Transverse colon (tissue), 4 donors: Measurements from ENCODE around the gene TENM4. TPM values are rescaled to one million over a fixed set of nuclear protein-coding genes. Genes with fewer than 3 reads are reported as not detected.

Experiments
- DNase-seq: peaks from one replicate; pipeline ENCODE4 v3.0.0-alpha.2; 2019
- H3K27ac ChIP-seq, 4 donors: fragments of 200-600 bp; sonication (generic); 2 replicates each; pipeline ENCODE4 v1.5.1; 2016 to 2018; ENCODE audit warnings: inconsistent platforms in 4 of 4
- H3K27me3 ChIP-seq: fragments of 200-600 bp; sonication (generic); 2 replicates; pipeline ENCODE4 v1.5.1; 2017; ENCODE audit warnings: inconsistent platforms
- H3K36me3 ChIP-seq, 4 donors: fragments of 200-600 bp; sonication (generic); 2 replicates each; pipeline ENCODE4 v1.5.1; 2017 to 2019; ENCODE audit warnings: inconsistent platforms in 4 of 4
- H3K4me1 ChIP-seq, 4 donors: fragments of 200-600 bp; sonication (generic); 2 replicates each; pipeline ENCODE4 v1.5.1; 2017 to 2020; ENCODE audit warnings: inconsistent platforms in 4 of 4
- H3K4me3 ChIP-seq, 4 donors: fragments of 200-600 bp; sonication (generic); 1 replicate in 1 of 4; 2 replicates in 3 of 4; pipeline versions ENCODE4 v1.5.1 to v1.6.1; 2017 to 2019; ENCODE audit warnings: inconsistent platforms in 4 of 4
- H3K9me3 ChIP-seq, 2 donors: fragments of 200-600 bp; sonication (generic); 2 replicates each; pipeline ENCODE4 v1.5.1; 2017 to 2019; ENCODE audit warnings: inconsistent platforms in 2 of 2
- EP300 ChIP-seq: sonication (generic); formaldehyde crosslinking; IDR thresholded peaks from one replicate; pipeline ENCODE4 v1.6.1; 2017; ENCODE audit warnings: antibody characterized with exemption, low read depth
- POLR2A ChIP-seq: fragments of 450-650 bp; IDR thresholded peaks from one replicate; pipeline ENCODE4 v1.6.1; 2016; ENCODE audit warnings: antibody characterized with exemption, mild to moderate bottlenecking, moderate library complexity
- POLR2AphosphoS5 ChIP-seq, 3 donors: sonication (generic); formaldehyde crosslinking; IDR thresholded peaks; one replicate each; pipeline ENCODE4 v1.6.1; 2016; ENCODE audit warnings: antibody characterized with exemption in 3 of 3
- WGBS, 2 donors: methylation state at CpG; one replicate each; pipeline ENCODE4 v1.1.5; 2018; ENCODE audit warnings: low coverage in 1 of 2; 5-methylcytosine and 5-hydroxymethylcytosine counted together
- in situ Hi-C, 4 donors: fragments of 200-750 bp; cut with MboI; loops; one replicate each; pipeline versions ENCODE4 v1.15.0 to v1.15.1; 2017; ENCODE audit warnings: low sequenced_read_pairs in 3 of 4, low pct_ligation_motif_present in 1 of 4, low pct_unique_long_range_greater_than_20kb in 1 of 4
- intact Hi-C: fragments of 100-400 bp; cut with DNase I; formaldehyde crosslinking; loops from one replicate; pipeline ENCODE4 v1.15.1; 2023; ENCODE audit warnings: low total_unique reads
- total RNA-seq, 4 donors: library from RNA; depleted of rRNA; stranded (reverse); fragments of >200 nt; gene quantifications; one replicate each; pipeline ENCODE4 v1.1.0, GENCODE V29; 2016
- TF ChIP-seq, protein P1 (sequence below), 5 experiments: fragments of 200-600 bp in 3 of 5; fragments of 450-650 bp in 2 of 5; sonication (generic) in 3 of 5; IDR thresholded peaks; 1 replicate in 2 of 5; 2 replicates in 3 of 5; pipeline ENCODE4 v1.5.1; 2016 to 2017; ENCODE audit warnings: antibody characterized with exemption in 5 of 5, inconsistent platforms in 3 of 5, mild to moderate bottlenecking in 2 of 5, moderate library complexity in 1 of 5

Gene TENM4
- total RNA-seq, 4 donors from 2014 or later: 0.14 to 0.79 (median 0.39) TPM

DNA sequence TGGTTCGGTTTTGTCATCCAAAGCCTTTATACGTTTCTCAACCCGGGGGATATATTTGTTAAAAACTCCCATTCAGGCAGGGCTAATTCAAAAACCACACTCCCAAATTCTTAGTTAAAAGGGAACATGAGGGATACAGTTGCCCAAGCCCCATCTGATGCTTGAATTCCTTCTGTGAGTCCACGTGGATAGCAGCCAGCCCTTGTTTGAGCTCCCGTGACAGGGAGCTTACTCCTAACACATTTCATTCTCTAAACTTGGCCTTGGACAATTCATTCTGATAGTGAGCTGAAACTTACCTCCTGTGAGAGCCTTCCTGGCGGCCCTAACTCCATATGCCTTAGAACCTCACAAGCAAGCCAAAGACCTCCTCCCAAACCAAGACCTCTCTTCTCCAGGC is 357.5 kb downstream of the TENM4 start:
- Histone ChIP-seq H3K4me3 (no peak overlapping the region), H3K27me3 (no peaks in the 10 kb centered on the region), H3K4me1 (peaks cover 0 to 14% (median 8%) of the 10 kb centered on the region in 4 donors), H3K9me3 (no peaks in the 10 kb centered on the region), H3K36me3 (no peaks in the 10 kb centered on the region), H3K27ac (no peak overlapping the region)
- in situ Hi-C loops: loop anchor here in 2 of 4 donors (25.0 kb wide), 1 partner anchor 421 kb away; no protein-coding TSS in a partner anchor
- intact Hi-C loops: no loop called here
- no peak for TF ChIP-seq POLR2A
- TF ChIP-seq POLR2AphosphoS5 (IDR thresholded peaks at IDR 0.05): no peak
- TF ChIP-seq, protein P1, sequence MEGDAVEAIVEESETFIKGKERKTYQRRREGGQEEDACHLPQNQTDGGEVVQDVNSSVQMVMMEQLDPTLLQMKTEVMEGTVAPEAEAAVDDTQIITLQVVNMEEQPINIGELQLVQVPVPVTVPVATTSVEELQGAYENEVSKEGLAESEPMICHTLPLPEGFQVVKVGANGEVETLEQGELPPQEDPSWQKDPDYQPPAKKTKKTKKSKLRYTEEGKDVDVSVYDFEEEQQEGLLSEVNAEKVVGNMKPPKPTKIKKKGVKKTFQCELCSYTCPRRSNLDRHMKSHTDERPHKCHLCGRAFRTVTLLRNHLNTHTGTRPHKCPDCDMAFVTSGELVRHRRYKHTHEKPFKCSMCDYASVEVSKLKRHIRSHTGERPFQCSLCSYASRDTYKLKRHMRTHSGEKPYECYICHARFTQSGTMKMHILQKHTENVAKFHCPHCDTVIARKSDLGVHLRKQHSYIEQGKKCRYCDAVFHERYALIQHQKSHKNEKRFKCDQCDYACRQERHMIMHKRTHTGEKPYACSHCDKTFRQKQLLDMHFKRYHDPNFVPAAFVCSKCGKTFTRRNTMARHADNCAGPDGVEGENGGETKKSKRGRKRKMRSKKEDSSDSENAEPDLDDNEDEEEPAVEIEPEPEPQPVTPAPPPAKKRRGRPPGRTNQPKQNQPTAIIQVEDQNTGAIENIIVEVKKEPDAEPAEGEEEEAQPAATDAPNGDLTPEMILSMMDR (IDR thresholded peaks at IDR 0.05): no peak
- no peak for TF ChIP-seq EP300
- 60 to 77% methylated on average over 1 to 6 of the region's 6 CpGs for WGBS, 2 donors
- DNase-seq: no peak

DNA sequence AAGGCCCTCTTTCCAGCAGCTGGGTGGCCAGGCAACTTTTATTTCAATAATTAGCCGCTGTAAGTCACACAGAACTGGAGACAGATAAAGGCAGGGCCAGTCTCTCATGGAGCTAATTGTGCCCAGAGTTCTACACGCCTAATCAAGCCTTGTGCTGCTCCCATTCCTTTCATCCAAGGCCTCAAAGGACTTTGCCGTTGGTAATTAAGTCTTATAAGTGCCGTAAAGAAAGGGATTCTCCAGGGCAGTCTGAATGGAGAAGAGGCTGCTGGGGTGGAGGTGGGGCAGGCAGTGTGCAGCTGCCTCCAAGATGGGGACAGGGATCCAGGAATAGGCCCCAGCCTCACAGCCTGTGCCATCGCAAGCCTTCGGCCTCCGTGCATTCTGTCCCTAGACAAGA is 357.9 kb downstream of the TENM4 start:
- 58 to 66% methylated on average over 4 to 7 of the region's 7 CpGs for WGBS, 2 donors
- no peaks in the 10 kb centered on the region for H3K36me3 ChIP-seq
- in situ Hi-C loops: loop anchor here in 2 of 4 donors (25.0 kb wide), 1 partner anchor 421 kb away; no protein-coding TSS in a partner anchor
- H3K9me3 ChIP-seq: no peaks in the 10 kb centered on the region
- no peak overlapping the region for H3K27ac ChIP-seq
- no peak overlapping the region for H3K4me3 ChIP-seq
- no peak for DNase-seq
- TF ChIP-seq EP300: no peak
- TF ChIP-seq, protein P1 (IDR thresholded peaks at IDR 0.05): no peak
- TF ChIP-seq POLR2AphosphoS5 (IDR thresholded peaks at IDR 0.05): no peak
- TF ChIP-seq POLR2A: no peak
- peaks cover 0 to 11% (median 6%) of the 10 kb centered on the region in 4 donors for H3K4me1 ChIP-seq
- intact Hi-C loops: no loop called here
- H3K27me3 ChIP-seq: no peaks in the 10 kb centered on the region

DNA sequence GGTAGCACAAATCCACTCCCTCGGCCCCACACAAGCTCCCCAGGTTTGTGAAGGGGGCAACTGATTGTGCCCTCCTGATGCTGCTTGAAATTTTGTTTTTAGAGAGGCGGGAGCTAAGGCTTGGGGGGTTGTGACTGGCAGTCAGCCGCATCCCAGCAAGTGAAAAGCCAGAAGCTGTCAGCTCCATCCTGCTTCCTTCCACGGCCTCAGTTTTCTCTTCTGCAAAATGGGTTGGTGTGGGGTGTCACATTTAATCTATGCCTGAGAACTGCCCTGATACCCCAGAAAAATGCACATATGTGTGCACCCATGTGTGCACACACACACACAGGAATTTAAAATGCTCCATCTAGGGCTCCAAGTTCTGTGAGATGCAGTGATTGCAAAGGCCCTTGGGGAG is 358.6 kb downstream of the TENM4 start:
- DNase-seq: no peak
- H3K9me3 ChIP-seq: no peaks in the 10 kb centered on the region
- no peaks in the 10 kb centered on the region for H3K36me3 ChIP-seq
- H3K4me3 ChIP-seq: no peak overlapping the region
- no peak overlapping the region for H3K27ac ChIP-seq
- H3K4me1 ChIP-seq: peaks cover under 1 to 10% (median 1%) of the 10 kb centered on the region in 4 donors
- intact Hi-C loops: no loop called here
- no peaks in the 10 kb centered on the region for H3K27me3 ChIP-seq
- in situ Hi-C loops: loop anchor here in 2 of 4 donors (25.0 kb wide), 1 partner anchor 420 kb away; no protein-coding TSS in a partner anchor
- TF ChIP-seq, protein P1 (IDR thresholded peaks at IDR 0.05): no peak
- TF ChIP-seq POLR2A: no peak
- no peak for TF ChIP-seq POLR2AphosphoS5 (IDR thresholded peaks at IDR 0.05)
- TF ChIP-seq EP300: no peak
- 91% methylated on average over 4 of the region's 4 CpGs; no CpG with 5 or more reads in 1 of the 2 donors for WGBS, 2 donors

DNA sequence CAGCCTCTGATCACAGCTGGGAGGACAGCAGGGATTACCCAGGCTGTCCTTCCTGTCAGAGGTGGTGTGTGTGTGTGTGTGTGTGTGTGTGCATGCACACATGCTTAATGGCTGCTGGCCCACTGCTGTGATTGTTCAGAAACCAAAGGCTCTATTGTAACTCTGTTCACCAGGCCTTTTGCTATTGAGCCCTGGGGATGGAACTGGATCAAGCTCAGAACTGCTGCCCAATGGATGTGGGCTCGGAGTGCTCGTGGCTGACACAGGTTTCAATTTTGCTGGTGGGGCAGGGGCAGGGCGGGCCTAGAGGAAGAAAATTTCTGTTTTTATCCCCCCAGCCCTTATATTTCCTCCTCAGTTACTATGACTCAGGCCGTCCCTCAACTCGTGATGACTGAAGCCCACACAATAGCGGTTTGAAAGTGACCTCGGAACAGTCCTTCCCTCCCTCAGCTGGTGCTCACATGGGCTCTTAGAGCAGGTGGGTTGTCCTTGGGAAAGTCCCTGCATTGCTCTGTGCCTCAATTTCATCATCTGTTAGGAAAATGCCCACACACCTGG is 359.3 kb downstream of the TENM4 start:
- intact Hi-C loops: no loop called here
- in situ Hi-C loops: loop anchor here in 2 of 4 donors (25.0 kb wide), 1 partner anchor 419 kb away; no protein-coding TSS in a partner anchor
- Histone ChIP-seq H3K4me3 (no peak overlapping the region), H3K9me3 (no peaks in the 10 kb centered on the region), H3K36me3 (no peaks in the 10 kb centered on the region), H3K4me1 (peaks cover 0 to 6% (median 2%) of the 10 kb centered on the region in 4 donors), H3K27me3 (no peaks in the 10 kb centered on the region), H3K27ac (no peak overlapping the region)
- DNase-seq: no peak
- TF ChIP-seq, protein P1 (IDR thresholded peaks at IDR 0.05): no peak
- TF ChIP-seq POLR2AphosphoS5 (IDR thresholded peaks at IDR 0.05): no peak
- WGBS, 2 donors: 40 to 74% methylated on average over 1 to 7 of the region's 7 CpGs
